HepG2 (cell line): ENCODE measurements around the gene ZNF763. TPM values are rescaled to one million over a fixed set of nuclear protein-coding genes. Genes with fewer than 3 reads are reported as not detected.

Experiments
- ATAC-seq: fragments of 200-7000 bp; cut with Tn5 transposase; 3 replicates; pipeline ENCODE4 v1.9.1; 2020; ENCODE audit warnings: mild to moderate bottlenecking, moderate library complexity
- BruUV-seq: library from RNA; stranded (reverse); fragments of 400-500 nt; replicated peaks from 2 replicates; lab custom pipeline; 2021; lab: Mats Ljungman, UMichigan
- CTCF ChIA-PET: fragments of 300-600 bp; formaldehyde crosslinking; extraction: SDS; loops from one replicate; lab custom pipeline; 2021; ENCODE audit warnings: low total read pairs, inconsistent platforms, low intra/inter-chr PET ratio; lab: Yijun Ruan, JAX
- POLR2A ChIA-PET: fragments of 350-600 bp; sonication (Branson Sonifier 250); formaldehyde crosslinking; loops from one replicate; lab custom pipeline; 2020; ENCODE audit warnings: antibody characterized with exemption, inconsistent platforms; lab: Yijun Ruan, JAX
- DNase-seq: peaks from one replicate; pipeline ENCODE4 v3.0.0-alpha.2; 2015; ENCODE audit warnings: low spot score
- FAIRE-seq: peaks from 3 replicates; lab custom pipeline; 2011; peaks lifted over from hg19 to GRCh38; lab: Jason Lieb, UNC
- H2AFZ ChIP-seq: one replicate; pipeline ENCODE4 v1.6.1; 2011; ENCODE audit warnings: low read length, inconsistent platforms
- H3K27ac ChIP-seq: fragments of 300-600 bp; 3 replicates; pipeline ENCODE4 v1.8.0; 2011; ENCODE audit warnings: mixed run types, mild to moderate bottlenecking, mixed read lengths, low read length, inconsistent platforms; ENCODE audit not compliant: insufficient read depth; ENCODE audit errors: extremely low read length
- H3K27me3 ChIP-seq, 2 experiments: fragments of 200-600 bp in 1 of 2; 2 replicates in 1 of 2; 3 replicates in 1 of 2; pipeline versions ENCODE4 v1.6.0 to v1.8.0; 2011; ENCODE audit warnings: low read length in 2 of 2, mild to moderate bottlenecking in 2 of 2, moderate library complexity in 2 of 2, inconsistent platforms in 1 of 2; ENCODE audit not compliant: insufficient read depth in 2 of 2, control insufficient read depth in 1 of 2
- H3K36me3 ChIP-seq, 2 experiments: fragments of 200-600 bp in 1 of 2; replicated peaks in 1 of 2; 2 replicates in 1 of 2; 3 replicates in 1 of 2; pipeline versions ENCODE4 v1.5.1 to v1.8.0; 2011; ENCODE audit warnings: low read length in 2 of 2, inconsistent platforms in 1 of 2; ENCODE audit not compliant: insufficient read depth in 2 of 2, control insufficient read depth in 1 of 2
- H3K4me1 ChIP-seq: 2 replicates; pipeline ENCODE4 v1.5.1; 2012; ENCODE audit warnings: low read length, inconsistent platforms; ENCODE audit not compliant: insufficient read depth
- H3K4me2 ChIP-seq: 2 replicates; pipeline ENCODE4 v1.6.0; 2011; ENCODE audit warnings: low read depth, low read length, inconsistent platforms
- H3K4me3 ChIP-seq, 3 experiments: fragments of 200-600 bp in 1 of 3; sonication (generic), shearing (Covaris generic) in 1 of 3; replicated peaks in 1 of 3; 2 replicates each; pipeline ENCODE4 v1.5.1; 2011 to 2016; ENCODE audit warnings: low read length in 3 of 3, inconsistent platforms in 2 of 3, low read depth in 2 of 3, mild to moderate bottlenecking in 2 of 3, control low read depth in 1 of 3, mixed read lengths in 1 of 3; ENCODE audit not compliant: insufficient read depth in 1 of 3
- H3K79me2 ChIP-seq: one replicate; pipeline ENCODE4 v1.6.1; 2011; ENCODE audit warnings: low read length, inconsistent platforms; ENCODE audit not compliant: insufficient read depth
- H3K9ac ChIP-seq: 2 replicates; pipeline ENCODE4 v1.6.0; 2011; ENCODE audit warnings: mild to moderate bottlenecking, low read depth, low read length, inconsistent platforms; ENCODE audit not compliant: insufficient read depth
- H3K9me3 ChIP-seq: 2 replicates; pipeline ENCODE4 v1.5.1; 2012; ENCODE audit warnings: mild to moderate bottlenecking, low read length
- H4K20me1 ChIP-seq: 2 replicates; pipeline ENCODE4 v1.6.0; 2011; ENCODE audit warnings: inconsistent platforms, mild to moderate bottlenecking, low read length, moderate library complexity; ENCODE audit not compliant: insufficient read depth
- ADNP ChIP-seq: sonication (generic); formaldehyde crosslinking; IDR thresholded peaks from 2 replicates; pipeline ENCODE4 v1.4.0; 2020; ENCODE audit warnings: missing genetic modification reagents
- DBP ChIP-seq: sonication (generic); formaldehyde crosslinking; IDR thresholded peaks from 2 replicates; pipeline ENCODE4 v1.4.0; 2020; ENCODE audit warnings: missing genetic modification reagents; ENCODE audit errors: not compliant biosample characterization
- ETV5 ChIP-seq: IDR thresholded peaks from 2 replicates; pipeline ENCODE4 v1.6.1; 2018; ENCODE audit warnings: missing biosample characterization, missing genetic modification reagents, inconsistent platforms, borderline replicate concordance
- GABPB1 ChIP-seq: IDR thresholded peaks from 2 replicates; pipeline ENCODE4 v1.6.1; 2016; ENCODE audit warnings: mild to moderate bottlenecking, missing genetic modification reagents, moderate library complexity, missing compliant biosample characterization
- GTF3A ChIP-seq: sonication (generic); formaldehyde crosslinking; conservative IDR thresholded peaks from 2 replicates; pipeline ENCODE4 v1.4.0; 2020; ENCODE audit warnings: mild to moderate bottlenecking, missing genetic modification reagents
- PPARG ChIP-seq: conservative IDR thresholded peaks from 2 replicates; pipeline ENCODE4 v1.6.1; 2016; ENCODE audit warnings: missing biosample characterization, missing genetic modification reagents
- RXRB ChIP-seq: IDR thresholded peaks from 2 replicates; pipeline ENCODE4 v1.6.1; 2016; ENCODE audit warnings: borderline replicate concordance, missing genetic modification reagents, missing compliant biosample characterization
- ZMYM4 ChIP-seq: sonication (generic); formaldehyde crosslinking; IDR thresholded peaks from 2 replicates; pipeline ENCODE4 v1.8.1; 2023; ENCODE audit warnings: mild to moderate bottlenecking, missing genetic modification reagents
- ZNF253 ChIP-seq: sonication (generic); formaldehyde crosslinking; IDR thresholded peaks from 2 replicates; pipeline ENCODE4 v1.8.0; 2022; ENCODE audit warnings: mild to moderate bottlenecking, missing genetic modification reagents, borderline replicate concordance
- ZNF331 ChIP-seq: sonication (generic); formaldehyde crosslinking; IDR thresholded peaks from 2 replicates; pipeline ENCODE4 v1.4.0; 2020; ENCODE audit warnings: missing genetic modification reagents
- WGBS: methylation state at CpG from one replicate; pipeline ENCODE4 v1.1.6; 2017; ENCODE audit warnings: low lambda C conversion rate; 5-methylcytosine and 5-hydroxymethylcytosine counted together
- in situ Hi-C: cut with HindIII; loops from 2 replicates; pipeline ENCODE4 v1.10.0; 2017; ENCODE audit warnings: low pct_unique_long_range_greater_than_20kb; ENCODE audit not compliant: extremely low pct_ligation_motif_present
- intact Hi-C: fragments of 100-400 bp; cut with micrococcal nuclease; formaldehyde crosslinking; loops from one replicate; pipeline ENCODE4 v1.10.0; 2022; ENCODE audit not compliant: unreplicated experiment
- polyA plus RNA-seq, 8 experiments: library from polyadenylated mRNA; depleted of rRNA in 3 of 8; stranded (reverse) in 7 of 8; unstranded in 1 of 8; fragments of >200 nt; fragmentation: Illumina TruSeq in 4 of 8; extraction: Trizol in 4 of 8; gene quantifications; 2 replicates each; pipeline versions ENCODE4 v1.2.1 to v1.2.3, GENCODE V29; 2011 to 2016; ENCODE audit warnings: low read depth in 4 of 8, missing spikeins in 1 of 8, mixed read lengths in 1 of 8; ENCODE audit not compliant: insufficient read depth in 1 of 8
- total RNA-seq, 5 experiments: library from RNA; depleted of rRNA; stranded (reverse); fragments of >200 nt; fragmentation: Illumina TruSeq; extraction: Trizol; gene quantifications; 2 replicates each; pipeline ENCODE4 v1.2.3, GENCODE V29; 2016; ENCODE audit warnings: low read depth in 1 of 5
- TF ChIP-seq, protein P1 (sequence below): sonication (generic); formaldehyde crosslinking; IDR thresholded peaks from 2 replicates; pipeline ENCODE4 v1.9.0; 2021; ENCODE audit warnings: missing genetic modification reagents, borderline replicate concordance

ZNF763 gene
- total and polyA plus RNA-seq, 2 of the 13 experiments (the other 11 are each of a cell fraction or from before 2014, with no cell fraction given) = 0.08 to 0.42 TPM

GRCh38 chr19:11982526-11982925 lies 17.7 kb downstream of the ZNF763 start:
- intact Hi-C loops (no loop called here), in situ Hi-C loops (no loop called here)
- H2AFZ ChIP-seq = no peak overlapping the region
- no peaks in the 10 kb centered on the region for H4K20me1 ChIP-seq
- ChIA-PET POLR2A (interaction anchor here (0.6 kb wide), 1 partner anchor 9 kb away, joined by 4 read pairs; no protein-coding TSS in a partner anchor), CTCF (no interaction called here)
- H3K9ac ChIP-seq = no peak overlapping the region
- H3K4me2 ChIP-seq = no peak overlapping the region
- H3K36me3 ChIP-seq = no peaks in the 10 kb centered on the region
- no peak overlapping the region for H3K27ac ChIP-seq
- H3K79me2 ChIP-seq = no peaks in the 10 kb centered on the region
- TF ChIP-seq ADNP = no peak
- DNase-seq (no peak), ATAC-seq (no peak), FAIRE-seq (no peak)
- no TSS peak for BruUV-seq
- peaks cover 0 to 1% of the 10 kb centered on the region in 2 experiments; a peak in 1 of 5 replicates for H3K27me3 ChIP-seq
- WGBS = 66% methylated on average over 4 of the region's 4 CpGs
- H3K9me3 ChIP-seq = peaks cover 16% of the 10 kb centered on the region
- H3K4me1 ChIP-seq = 0 out of 2 replicates have a peak, but pooled peaks cover 8% of the 10 kb centered on the region
- no peak overlapping the region for H3K4me3 ChIP-seq

- Histone ChIP-seq H3K79me2 (no peaks in the 10 kb centered on the region), H3K27me3 (peaks cover 0 to 1% of the 10 kb centered on the region in 2 experiments; a peak in 1 of 5 replicates), H3K27ac (no peak overlapping the region), H3K9me3 (peaks cover 3% of the 10 kb centered on the region; the same call in 1 of the 2 replicates), H2AFZ (no peak overlapping the region), H3K9ac (no peak overlapping the region), H4K20me1 (no peaks in the 10 kb centered on the region), H3K4me3 (peak overlapping the region in 1 of 3 experiments; percentile 43; a peak in 1 of 6 replicates), H3K4me2 (peak overlapping the region; percentile 55), H3K36me3 (no peaks in the 10 kb centered on the region), H3K4me1 (peaks cover 18% of the 10 kb centered on the region; the same call in 1 of the 2 replicates)
- FAIRE-seq (no peak), DNase-seq (peak; percentile 39), ATAC-seq (peak; percentile 72)
- in situ Hi-C loops (loop anchor here (5.0 kb wide), 1 partner anchor 98 kb away; the partner anchor contains the start of gene ZNF69), intact Hi-C loops (loop anchor here (1.0 kb wide), 1 partner anchor 60 kb away; the partner anchor contains the start of gene ZNF700)
- POLR2A ChIA-PET = interaction anchor here (1.4 to 1.8 kb wide), 2 partner anchors 61 to 68 kb away, joined by 6 to 7 read pairs; partner anchors contain the start of genes ZNF700 and ZNF878
- no TSS peak for BruUV-seq
- 29% methylated on average over 5 of the region's 5 CpGs for WGBS
- CTCF ChIA-PET = interaction anchor here (0.8 kb wide), 1 partner anchor 277 kb away, joined by 3 read pairs; no protein-coding TSS in a partner anchor
- TF ChIP-seq ZMYM4 (peak; percentile 35; the same call in 1 of the 2 replicates), RXRB (CRISPR knock-in tag) (no peak), GABPB1 (CRISPR knock-in tag) (0 out of 2 replicates have a peak, but pooled peaks have one; percentile 15), PPARG (CRISPR knock-in tag) (no peak), ZNF331 (CRISPR knock-in tag) (0 out of 2 replicates have a peak, but pooled peaks have one; percentile 15), DBP (CRISPR knock-in tag) (no peak), ETV5 (CRISPR knock-in tag) (peak; percentile 42; the same call in 1 of the 2 replicates), ZNF253 (no peak), GTF3A (CRISPR knock-in tag) (no peak)
- TF ChIP-seq, protein P1, sequence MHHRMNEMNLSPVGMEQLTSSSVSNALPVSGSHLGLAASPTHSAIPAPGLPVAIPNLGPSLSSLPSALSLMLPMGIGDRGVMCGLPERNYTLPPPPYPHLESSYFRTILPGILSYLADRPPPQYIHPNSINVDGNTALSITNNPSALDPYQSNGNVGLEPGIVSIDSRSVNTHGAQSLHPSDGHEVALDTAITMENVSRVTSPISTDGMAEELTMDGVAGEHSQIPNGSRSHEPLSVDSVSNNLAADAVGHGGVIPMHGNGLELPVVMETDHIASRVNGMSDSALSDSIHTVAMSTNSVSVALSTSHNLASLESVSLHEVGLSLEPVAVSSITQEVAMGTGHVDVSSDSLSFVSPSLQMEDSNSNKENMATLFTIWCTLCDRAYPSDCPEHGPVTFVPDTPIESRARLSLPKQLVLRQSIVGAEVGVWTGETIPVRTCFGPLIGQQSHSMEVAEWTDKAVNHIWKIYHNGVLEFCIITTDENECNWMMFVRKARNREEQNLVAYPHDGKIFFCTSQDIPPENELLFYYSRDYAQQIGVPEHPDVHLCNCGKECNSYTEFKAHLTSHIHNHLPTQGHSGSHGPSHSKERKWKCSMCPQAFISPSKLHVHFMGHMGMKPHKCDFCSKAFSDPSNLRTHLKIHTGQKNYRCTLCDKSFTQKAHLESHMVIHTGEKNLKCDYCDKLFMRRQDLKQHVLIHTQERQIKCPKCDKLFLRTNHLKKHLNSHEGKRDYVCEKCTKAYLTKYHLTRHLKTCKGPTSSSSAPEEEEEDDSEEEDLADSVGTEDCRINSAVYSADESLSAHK (CRISPR knock-in tag) = no peak
Measured at GRCh38 chr19:11984986-11985385, 20.1 kb downstream of the ZNF763 start.
